GM12878 (cell line): ENCODE results near the gene PRPS1. TPM values are rescaled to one million over a fixed set of nuclear protein-coding genes. Genes with fewer than 3 reads are reported as not detected.

Source experiments
- BCLAF1 ChIP-seq: fragments of 450-650 bp; IDR thresholded peaks from 2 replicates; pipeline ENCODE4 v1.6.1; 2017; ENCODE audit warnings: antibody characterized with exemption, mild to moderate bottlenecking, moderate library complexity
- E2F4 ChIP-seq: IDR thresholded peaks from 2 replicates; pipeline ENCODE4 v1.6.1; 2012; ENCODE audit warnings: low read depth, low read length, improper control_type of control experiment
- ESRRA ChIP-seq: IDR thresholded peaks from 2 replicates; pipeline ENCODE4 v1.6.1; 2012; ENCODE audit warnings: mild to moderate bottlenecking, low read length, improper control_type of control experiment
- GABPA ChIP-seq: IDR thresholded peaks from 2 replicates; pipeline ENCODE4 v1.6.1; 2014; ENCODE audit warnings: antibody characterized with exemption, low read depth, mild to moderate bottlenecking, inconsistent platforms
- IRF3 ChIP-seq: fragments of 450-650 bp; IDR thresholded peaks from 2 replicates; pipeline ENCODE4 v1.6.1; 2014; ENCODE audit warnings: mild to moderate bottlenecking
- JUNB ChIP-seq: IDR thresholded peaks from 2 replicates; pipeline ENCODE4 v1.6.1; 2016; ENCODE audit warnings: antibody characterized with exemption, mild to moderate bottlenecking
- JUND ChIP-seq: IDR thresholded peaks from 2 replicates; pipeline ENCODE4 v1.6.1; 2012; ENCODE audit warnings: low read depth, mild to moderate bottlenecking, low read length, improper control_type of control experiment, moderate library complexity
- KAT2A ChIP-seq: conservative IDR thresholded peaks from 2 replicates; pipeline ENCODE4 v1.6.1; 2011; ENCODE audit warnings: low read depth, low read length; ENCODE audit not compliant: control insufficient read depth
- KLF5 ChIP-seq: fragments of 450-650 bp; IDR thresholded peaks from 2 replicates; pipeline ENCODE4 v1.6.1; 2014; ENCODE audit warnings: mild to moderate bottlenecking; ENCODE audit not compliant: partially characterized antibody
- MTA3 ChIP-seq: IDR thresholded peaks from 2 replicates; pipeline ENCODE4 v1.6.1; 2012; ENCODE audit warnings: low read length, inconsistent platforms, borderline replicate concordance
- NFXL1 ChIP-seq: fragments of 450-650 bp; IDR thresholded peaks from 2 replicates; pipeline ENCODE4 v1.6.1; 2017; ENCODE audit warnings: antibody characterized with exemption, mild to moderate bottlenecking, borderline replicate concordance
- NFYB ChIP-seq: IDR thresholded peaks from 2 replicates; pipeline ENCODE4 v1.6.1; 2011; ENCODE audit warnings: low read depth, mild to moderate bottlenecking, low read length, improper control_type of control experiment, moderate library complexity; ENCODE audit not compliant: insufficient read depth
- POLR2A ChIP-seq: IDR thresholded peaks from 2 replicates; pipeline ENCODE4 v1.6.1; 2011; ENCODE audit warnings: low read depth, mild to moderate bottlenecking, low read length
- RB1 ChIP-seq: fragments of 450-650 bp; formaldehyde crosslinking; IDR thresholded peaks from 2 replicates; pipeline ENCODE4 v1.6.1; 2017; ENCODE audit warnings: mild to moderate bottlenecking, borderline replicate concordance
- RCOR1 ChIP-seq: conservative IDR thresholded peaks from 2 replicates; pipeline ENCODE4 v1.6.1; 2012; ENCODE audit warnings: low read depth, low read length, improper control_type of control experiment
- RUNX3 ChIP-seq: IDR thresholded peaks from 2 replicates; pipeline ENCODE4 v1.6.1; 2012; ENCODE audit warnings: low read length, inconsistent platforms
- SPI1 ChIP-seq: IDR thresholded peaks from 2 replicates; pipeline ENCODE4 v1.6.1; 2011; ENCODE audit warnings: low read depth, mild to moderate bottlenecking, low read length, moderate library complexity, borderline replicate concordance; ENCODE audit not compliant: insufficient read depth
- SRF ChIP-seq, 2 experiments: IDR thresholded peaks; 2 replicates each; pipeline ENCODE4 v1.6.1; 2011; ENCODE audit warnings: low read depth in 2 of 2, low read length in 2 of 2, mild to moderate bottlenecking in 1 of 2, moderate library complexity in 1 of 2
- ZBTB40 ChIP-seq: fragments of 450-650 bp; IDR thresholded peaks from 2 replicates; pipeline ENCODE4 v1.6.1; 2016; ENCODE audit warnings: mild to moderate bottlenecking, moderate library complexity, borderline replicate concordance
- polyA plus RNA-seq, 11 experiments: library from polyadenylated mRNA; depleted of rRNA in 4 of 11; unstranded in 6 of 11; stranded (reverse) in 5 of 11; fragments of >200 nt; fragmentation: Nextera tagmentation in 4 of 11; fragmentation: Illumina TruSeq in 1 of 11; extraction: Ambion mirVana in 4 of 11; extraction: Trizol in 1 of 11; gene quantifications; 1 replicate in 1 of 11; 2 replicates in 10 of 11; pipeline versions ENCODE4 v1.2.1 to v1.2.3, GENCODE V29; 2011 to 2016; ENCODE audit warnings: inconsistent platforms in 2 of 11, missing spikeins in 2 of 11, low read depth in 1 of 11
- total RNA-seq, 4 experiments: library from RNA; depleted of rRNA in 3 of 4; stranded (reverse); fragments of >200 nt in 3 of 4; fragmentation: Illumina TruSeq in 1 of 4; extraction: Trizol in 1 of 4; gene quantifications; 2 replicates each; pipeline versions ENCODE4 v1.2.1 to v1.2.3, GENCODE V29; 2013 to 2021

PRPS1 gene
- total and polyA plus RNA-seq, 10 of the 15 experiments (the other 5 are each of a cell fraction or from before 2014, with no cell fraction given) = 26.5 to 86.5 (median 61.1) TPM

- no peak for TF ChIP-seq ZBTB40
- TF ChIP-seq ESRRA = no peak
- TF ChIP-seq RCOR1 = no peak
- TF ChIP-seq POLR2A = peak; percentile 75
- no peak for TF ChIP-seq NFXL1
- TF ChIP-seq RUNX3 = peak; percentile 86
- no peak for TF ChIP-seq KAT2A
- no peak for TF ChIP-seq GABPA
- TF ChIP-seq E2F4 = no peak
- TF ChIP-seq IRF3 = no peak
- TF ChIP-seq RB1 = no peak
- TF ChIP-seq BCLAF1 = no peak
- no peak for TF ChIP-seq SRF (IDR thresholded peaks at IDR 0.05; ENCODE audit: low read depth in 2 of 2, low read length in 2 of 2)
- TF ChIP-seq JUNB = peak; percentile 53
- TF ChIP-seq MTA3 = no peak
- TF ChIP-seq NFYB = 0 out of 2 replicates have a peak, but pooled peaks have one; percentile 24
- TF ChIP-seq KLF5 = no peak
- no peak for TF ChIP-seq JUND
- TF ChIP-seq SPI1 = no peak
These were observed 48.5 kb downstream of the PRPS1 start (continued) for GRCh38 chrX:107676559-107677378.
